Measurements from ENCODE around the gene LPAR1.

Gene LPAR1

GRCh38 chr9:110997847-110998246 is 40.4 kb downstream of the LPAR1 start:
- DNase-seq: no peak

DNA sequence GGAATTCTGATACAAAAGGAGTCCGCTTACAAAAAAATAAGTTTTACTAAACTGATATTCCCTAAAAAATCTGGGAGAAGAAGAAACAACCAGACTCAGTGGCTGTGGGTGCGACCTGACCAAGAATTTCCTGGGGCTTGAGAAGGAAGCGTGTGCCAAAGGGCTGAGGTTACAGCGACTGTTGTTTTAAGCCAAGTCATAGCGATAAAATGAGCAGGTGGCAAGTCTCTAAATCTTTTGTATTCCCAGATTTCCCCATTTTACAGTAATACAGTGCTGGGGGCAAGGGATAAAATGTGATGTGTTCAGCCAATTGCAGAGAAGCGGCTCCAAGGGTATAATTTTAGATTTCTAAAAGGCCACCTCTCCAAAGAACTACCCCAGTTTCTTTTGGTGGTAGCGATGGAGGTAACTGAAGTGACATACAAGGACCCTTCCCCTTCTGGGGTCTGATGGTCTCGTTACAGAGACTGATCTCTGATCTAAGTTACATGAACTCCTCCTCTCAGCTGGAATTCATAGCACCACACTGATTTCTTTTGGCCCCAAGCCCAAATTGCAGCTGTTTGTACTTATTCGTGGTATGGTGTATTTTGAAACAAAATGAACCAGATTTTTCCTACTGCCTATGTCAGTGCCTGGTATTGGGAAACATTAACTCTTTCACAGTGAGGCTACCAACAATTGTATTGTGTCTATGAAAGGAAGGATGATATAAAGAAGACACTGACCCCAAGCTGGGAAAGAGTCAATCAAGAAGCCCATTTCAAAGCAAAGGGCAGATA is 41.6 kb downstream of the LPAR1 start:
- no peak for DNase-seq

DNA sequence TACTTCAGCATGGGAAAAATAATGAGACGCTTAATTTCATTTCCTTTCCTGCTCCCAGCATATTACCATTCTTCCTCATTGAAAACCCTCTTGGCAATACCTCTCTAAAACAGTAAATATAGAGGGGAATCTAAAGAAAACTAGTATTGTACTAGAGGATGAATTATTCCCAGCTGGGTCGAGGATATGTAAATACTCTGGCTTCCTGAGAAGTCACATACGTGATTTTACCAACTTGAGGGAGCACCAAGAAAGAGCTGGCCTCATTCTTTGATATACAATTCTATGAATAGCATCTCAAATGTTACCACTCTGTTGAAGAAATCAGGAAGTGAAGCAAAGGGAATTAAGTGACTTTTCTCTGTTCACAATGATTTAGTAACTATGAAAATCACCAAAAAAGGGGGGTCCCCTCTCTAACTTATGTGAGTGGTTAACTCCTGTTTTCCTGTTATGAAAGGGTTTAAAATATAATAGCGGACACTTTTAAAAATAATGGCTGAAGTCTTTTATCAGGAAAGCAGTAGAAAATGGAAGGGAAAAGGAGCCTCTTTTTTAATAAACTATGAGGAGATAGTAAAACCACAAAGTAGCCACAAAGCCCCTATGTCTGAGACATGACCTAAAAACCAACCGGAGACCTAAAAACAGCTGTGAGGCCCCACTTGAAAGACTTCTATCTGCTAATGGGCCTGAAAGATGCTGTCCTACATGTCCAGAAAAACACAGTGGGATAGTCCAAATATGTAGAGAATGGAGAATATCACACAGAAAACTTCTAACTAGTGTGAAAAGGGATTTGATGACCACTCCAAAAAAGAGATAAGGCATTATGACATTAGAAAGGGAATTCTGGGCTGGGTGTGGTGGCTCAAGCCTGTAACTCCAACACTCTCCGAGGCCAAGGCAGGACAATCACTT is 42.6 kb downstream of the LPAR1 start:
- no peak for DNase-seq

DNA sequence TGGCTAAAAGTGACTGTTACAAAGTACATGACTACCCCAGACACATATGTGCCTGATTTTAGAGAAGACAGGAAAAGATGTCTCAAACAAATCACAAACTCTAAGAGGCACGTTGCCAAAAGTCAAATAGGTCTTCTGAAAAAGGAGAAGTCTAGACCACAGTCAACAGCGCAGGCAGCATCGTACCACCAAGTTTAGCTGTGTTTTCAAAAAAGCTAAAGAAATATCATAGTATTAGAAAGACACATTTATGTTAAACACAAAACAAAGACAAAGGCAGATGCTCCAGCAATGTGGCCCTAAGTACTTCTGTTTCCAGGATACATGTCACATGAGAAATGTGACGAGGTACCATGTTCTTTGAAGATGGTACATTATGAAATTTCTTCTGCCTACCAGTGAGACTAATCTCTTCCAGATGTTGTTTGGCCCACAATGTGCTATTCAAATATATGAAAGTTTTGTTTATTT is 43.5 kb downstream of the LPAR1 start:
- DNase-seq: no peak

DNA sequence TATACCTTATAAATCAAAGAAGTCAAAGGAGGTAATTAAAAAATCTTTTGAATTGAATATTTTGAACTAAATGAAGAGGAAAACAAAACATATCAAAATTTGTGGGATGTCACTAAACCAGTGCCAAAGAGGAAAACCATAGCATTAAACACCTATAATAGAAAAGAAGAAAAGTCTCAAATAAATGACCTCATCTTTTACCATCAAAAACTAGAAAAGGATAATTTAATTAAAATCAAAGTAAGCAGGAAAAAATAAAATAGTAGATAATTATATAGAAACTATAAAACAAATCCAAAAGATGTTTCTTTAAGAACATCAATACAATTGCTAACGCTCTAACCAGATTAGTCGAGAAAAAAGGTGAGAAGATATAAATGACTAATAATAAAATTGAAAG is 47.8 kb downstream of the LPAR1 start:
- no peak for DNase-seq

- DNase-seq: no peak
These were observed 51.7 kb downstream of the LPAR1 start for GRCh38 chr9:110986529-110986928.

- no peak for DNase-seq
These were observed 53.3 kb downstream of the LPAR1 start for GRCh38 chr9:110984890-110985437.

DNA sequence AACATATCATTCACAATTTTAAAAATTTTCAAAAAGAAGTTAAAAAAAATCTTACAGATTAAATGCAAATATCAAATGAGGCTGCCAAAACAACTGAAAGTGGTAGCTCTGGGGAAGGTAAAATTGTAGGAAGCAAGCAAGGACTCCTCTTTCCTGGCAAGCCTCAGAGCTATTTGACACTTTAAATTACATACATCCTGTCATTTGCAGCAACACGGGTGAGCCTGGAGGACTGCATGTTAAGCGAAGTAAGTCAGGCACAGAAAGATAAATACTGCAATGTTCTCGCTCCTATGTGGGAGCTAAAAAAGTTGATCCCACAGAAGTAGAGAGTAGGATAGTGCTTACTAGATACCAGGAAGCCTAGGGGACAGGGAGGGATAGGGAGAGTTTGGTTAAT is 58.0 kb downstream of the LPAR1 start:
- no peak for DNase-seq

GRCh38 chr9:110979636-110980035 is 58.6 kb downstream of the LPAR1 start:
- no peak for DNase-seq

GRCh38 chr9:110978516-110978915 is 59.8 kb downstream of the LPAR1 start:
- no peak for DNase-seq

GRCh38 chr9:110977259-110977709 is 61.0 kb downstream of the LPAR1 start:
- no peak for DNase-seq

GRCh38 chr9:110975969-110976368 is 62.3 kb downstream of the LPAR1 start:
- no peak for DNase-seq

DNA sequence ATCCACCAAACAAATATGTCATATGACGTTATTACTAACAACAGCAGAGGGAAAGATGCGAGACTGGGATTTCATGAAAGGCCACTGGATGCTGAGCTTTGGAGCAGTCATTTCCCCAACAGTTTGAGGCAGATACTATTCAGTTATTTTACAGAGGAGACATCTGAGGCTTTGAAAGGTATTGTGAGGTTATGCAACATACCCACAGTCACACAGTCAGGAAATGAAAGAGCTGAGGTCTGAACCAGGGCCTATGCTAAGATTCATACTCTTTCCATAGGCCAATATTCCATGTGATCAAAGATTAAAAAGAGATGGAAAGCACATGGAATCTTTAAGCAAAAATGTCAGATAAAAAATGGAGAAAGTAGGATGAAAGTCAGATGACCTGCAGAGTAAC is 63.0 kb downstream of the LPAR1 start:
- DNase-seq: no peak

DNA sequence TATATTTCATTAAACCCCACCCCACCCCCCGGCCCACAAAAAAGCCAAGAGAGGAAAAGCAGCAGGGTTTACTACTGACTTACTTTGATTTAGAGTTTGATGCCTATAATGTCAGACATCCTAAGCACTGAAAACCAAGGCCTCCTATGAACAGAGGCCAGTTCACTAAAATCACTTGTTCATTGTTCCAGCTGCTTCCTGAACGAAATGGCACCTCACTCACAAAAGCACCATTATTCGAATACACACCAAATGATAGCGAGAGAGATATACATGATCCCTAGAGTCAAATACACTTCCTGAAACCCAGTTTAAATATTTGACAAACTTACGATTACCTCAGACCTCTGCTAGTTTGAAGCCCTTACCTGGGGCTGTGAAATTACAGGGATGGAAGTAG is 66.6 kb downstream of the LPAR1 start:
- no peak for DNase-seq

GRCh38 chr9:110971234-110971633 is 67.0 kb downstream of the LPAR1 start:
- DNase-seq: no peak

GRCh38 chr9:110969971-110970386 is 68.3 kb downstream of the LPAR1 start:
- DNase-seq: no peak

DNA sequence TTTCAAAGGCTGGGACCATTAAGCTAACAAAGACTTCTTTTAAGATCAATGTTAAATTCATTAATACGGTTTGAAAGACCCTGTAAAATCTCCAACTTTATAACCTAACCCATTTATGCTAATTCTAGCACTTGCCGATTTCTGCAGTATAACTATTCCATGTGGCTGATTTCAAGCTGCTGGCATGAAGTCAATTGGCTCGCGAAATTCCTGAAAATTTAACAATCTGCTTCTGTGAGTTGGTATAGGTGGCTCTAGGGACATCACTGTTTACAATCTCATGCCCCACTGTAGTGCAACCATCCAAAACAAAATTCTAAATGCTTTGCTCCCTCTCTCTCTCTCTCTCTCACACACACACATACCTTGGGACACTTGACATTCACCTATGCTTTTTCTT is 70.2 kb downstream of the LPAR1 start:
- no peak for DNase-seq

DNA sequence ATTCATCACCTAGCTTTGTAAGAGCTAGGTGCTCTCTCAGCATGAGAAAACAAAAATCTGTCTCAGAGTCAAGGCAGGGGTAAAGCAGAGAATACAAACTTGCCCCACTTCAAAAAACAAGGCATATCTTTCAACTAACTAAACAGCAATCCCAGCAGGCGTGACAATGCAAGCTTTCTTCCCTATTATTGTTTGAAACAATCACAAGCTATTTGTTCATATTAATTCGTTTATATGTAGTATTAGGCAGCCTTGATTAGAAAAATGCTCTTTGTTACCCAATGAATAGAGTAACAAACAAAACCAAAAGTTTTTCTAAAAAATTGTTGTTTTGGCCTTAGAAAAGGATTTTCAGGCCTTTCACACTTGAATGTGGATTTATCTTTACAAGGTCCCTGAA is 71.1 kb downstream of the LPAR1 start:
- no peak for DNase-seq

DNA sequence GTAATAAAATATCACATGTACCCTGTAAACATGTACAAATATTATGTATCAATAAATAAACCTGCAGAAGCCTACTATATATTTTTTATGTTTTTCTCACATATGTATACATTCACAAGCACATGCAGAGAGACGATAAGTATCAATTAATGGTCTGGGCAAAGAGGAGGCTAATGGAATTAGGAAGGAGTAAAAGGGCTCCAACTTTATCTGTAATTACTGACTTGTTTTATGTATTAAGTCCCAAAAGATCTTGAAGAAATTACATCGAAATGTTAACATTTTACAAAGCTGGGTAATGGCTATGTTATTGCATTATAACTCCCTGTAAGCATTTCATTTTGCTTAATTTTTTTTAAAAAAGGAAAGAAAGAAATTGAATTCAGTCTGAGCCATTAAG is 78.0 kb downstream of the LPAR1 start:
- DNase-seq: no peak

GRCh38 chr9:110958847-110959246 is 79.4 kb downstream of the LPAR1 start:
- DNase-seq: no peak

GRCh38 chr9:110954822-110955291 is 83.4 kb downstream of the LPAR1 start:
- DNase-seq: no peak

DNA sequence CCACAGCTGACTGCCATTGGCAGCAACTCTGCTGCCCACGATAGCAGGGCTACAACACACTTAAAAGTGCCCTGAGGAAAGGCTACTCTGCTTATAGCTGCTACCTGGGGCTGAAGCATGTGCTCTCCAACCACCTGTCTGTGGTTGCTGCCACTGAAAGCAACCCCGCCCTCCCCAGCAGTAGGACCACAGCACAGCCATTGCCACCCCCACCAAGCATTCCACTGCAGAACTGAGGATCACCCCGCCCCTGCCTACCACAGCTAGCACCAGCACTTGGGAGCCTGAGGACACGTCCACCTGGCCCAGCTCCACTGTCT is 85.8 kb downstream of the LPAR1 start:
- DNase-seq: no peak

GRCh38 chr9:110951805-110952539 is 86.3 kb downstream of the LPAR1 start:
- no peak for DNase-seq
